ENCODE results near the gene SLC16A10.
"Not testable (repeated sequence)": the region's sequence is repeated elsewhere in the genome, so short reads cannot be mapped to it uniquely, and the experiment has no call there.

The SLC16A10 gene

GRCh38 chr6:111091987-111092386 is 4.7 kb downstream of the SLC16A10 start:
- H3K4me1 ChIP-seq (ENCODE audit: control insufficient read depth, insufficient read depth, low read length): no peaks in the 10 kb centered on the region
- no peak overlapping the region for H3K9ac ChIP-seq (ENCODE audit: low read length)
- H3K4me3 ChIP-seq (ENCODE audit: low read length): no peak overlapping the region
- H3K27ac ChIP-seq (ENCODE audit: low read depth, low read length): no peak overlapping the region
- H3K36me3 ChIP-seq (ENCODE audit: control insufficient read depth, insufficient read depth, low read length): no peaks in the 10 kb centered on the region
- H3K27me3 ChIP-seq (ENCODE audit: control insufficient read depth, insufficient read depth, low read length): no peaks in the 10 kb centered on the region

GRCh38 chr6:111095488-111095887 is 8.2 kb downstream of the SLC16A10 start:
- H3K4me3 ChIP-seq (ENCODE audit: low read length); H3K27ac ChIP-seq (ENCODE audit: low read depth, low read length): not testable (repeated sequence)

GRCh38 chr6:111096246-111096645 is 8.9 kb downstream of the SLC16A10 start:
- H3K4me3 ChIP-seq (ENCODE audit: low read length): no peak overlapping the region
- H3K9ac ChIP-seq (ENCODE audit: low read length): no peak overlapping the region
- no peaks in the 10 kb centered on the region for H3K27me3 ChIP-seq (ENCODE audit: control insufficient read depth, insufficient read depth, low read length)
- no peaks in the 10 kb centered on the region for H3K36me3 ChIP-seq (ENCODE audit: control insufficient read depth, insufficient read depth, low read length)
- no peak overlapping the region for H3K27ac ChIP-seq (ENCODE audit: low read depth, low read length)
- H3K4me1 ChIP-seq (ENCODE audit: control insufficient read depth, insufficient read depth, low read length): no peaks in the 10 kb centered on the region

More at GRCh38 chr6:111095488-111095887, 8.2 kb downstream of the SLC16A10 start:
- H3K9ac ChIP-seq (ENCODE audit: low read length); H3K36me3 ChIP-seq (ENCODE audit: control insufficient read depth, insufficient read depth, low read length); H3K27me3 ChIP-seq (ENCODE audit: control insufficient read depth, insufficient read depth, low read length); H3K4me1 ChIP-seq (ENCODE audit: control insufficient read depth, insufficient read depth, low read length): not testable (repeated sequence)

- no peak overlapping the region for H3K9ac ChIP-seq (ENCODE audit: low read length)
- no peaks in the 10 kb centered on the region for H3K4me1 ChIP-seq (ENCODE audit: control insufficient read depth, insufficient read depth, low read length)
- no peaks in the 10 kb centered on the region for H3K27me3 ChIP-seq (ENCODE audit: control insufficient read depth, insufficient read depth, low read length)
- no peak overlapping the region for H3K4me3 ChIP-seq (ENCODE audit: low read length)
- H3K36me3 ChIP-seq (ENCODE audit: control insufficient read depth, insufficient read depth, low read length): no peaks in the 10 kb centered on the region
- no peak overlapping the region for H3K27ac ChIP-seq (ENCODE audit: low read depth, low read length)
These were observed 11.3 kb downstream of the SLC16A10 start for GRCh38 chr6:111098597-111098996.

- no peak overlapping the region for H3K9ac ChIP-seq (ENCODE audit: low read length)
- no peak overlapping the region for H3K4me3 ChIP-seq (ENCODE audit: low read length)
- H3K27me3 ChIP-seq (ENCODE audit: control insufficient read depth, insufficient read depth, low read length): no peaks in the 10 kb centered on the region
- no peak overlapping the region for H3K27ac ChIP-seq (ENCODE audit: low read depth, low read length)
- H3K36me3 ChIP-seq (ENCODE audit: control insufficient read depth, insufficient read depth, low read length): no peaks in the 10 kb centered on the region
- H3K4me1 ChIP-seq (ENCODE audit: control insufficient read depth, insufficient read depth, low read length): no peaks in the 10 kb centered on the region
These were observed 14.7 kb downstream of the SLC16A10 start for GRCh38 chr6:111101987-111102386.

- H3K27ac ChIP-seq (ENCODE audit: low read depth, low read length): no peak overlapping the region
- H3K27me3 ChIP-seq (ENCODE audit: control insufficient read depth, insufficient read depth, low read length): no peaks in the 10 kb centered on the region
- no peak overlapping the region for H3K9ac ChIP-seq (ENCODE audit: low read length)
- H3K4me3 ChIP-seq (ENCODE audit: low read length): no peak overlapping the region
- no peaks in the 10 kb centered on the region for H3K36me3 ChIP-seq (ENCODE audit: control insufficient read depth, insufficient read depth, low read length)
- H3K4me1 ChIP-seq (ENCODE audit: control insufficient read depth, insufficient read depth, low read length): no peaks in the 10 kb centered on the region
These were observed 18.3 kb downstream of the SLC16A10 start for GRCh38 chr6:111105578-111105977.

- Histone ChIP-seq H3K27me3 (ENCODE audit: control insufficient read depth, insufficient read depth, low read length) (no peaks in the 10 kb centered on the region), H3K4me3 (ENCODE audit: low read length) (no peak overlapping the region), H3K4me1 (ENCODE audit: control insufficient read depth, insufficient read depth, low read length) (no peaks in the 10 kb centered on the region), H3K9ac (ENCODE audit: low read length) (no peak overlapping the region), H3K27ac (ENCODE audit: low read depth, low read length) (no peak overlapping the region), H3K36me3 (ENCODE audit: control insufficient read depth, insufficient read depth, low read length) (no peaks in the 10 kb centered on the region)
These were observed 20.3 kb downstream of the SLC16A10 start for GRCh38 chr6:111107589-111107988.

- no peak overlapping the region for H3K27ac ChIP-seq (ENCODE audit: low read depth, low read length)
- no peak overlapping the region for H3K4me3 ChIP-seq (ENCODE audit: low read length)
- H3K4me1 ChIP-seq (ENCODE audit: control insufficient read depth, insufficient read depth, low read length): no peaks in the 10 kb centered on the region
- no peak overlapping the region for H3K9ac ChIP-seq (ENCODE audit: low read length)
- H3K27me3 ChIP-seq (ENCODE audit: control insufficient read depth, insufficient read depth, low read length): no peaks in the 10 kb centered on the region
- H3K36me3 ChIP-seq (ENCODE audit: control insufficient read depth, insufficient read depth, low read length): no peaks in the 10 kb centered on the region
These were observed 22.7 kb downstream of the SLC16A10 start for GRCh38 chr6:111110036-111110435.

- Histone ChIP-seq H3K27me3 (ENCODE audit: control insufficient read depth, insufficient read depth, low read length) (no peaks in the 10 kb centered on the region), H3K4me1 (ENCODE audit: control insufficient read depth, insufficient read depth, low read length) (no peaks in the 10 kb centered on the region), H3K27ac (ENCODE audit: low read depth, low read length) (no peak overlapping the region), H3K36me3 (ENCODE audit: control insufficient read depth, insufficient read depth, low read length) (no peaks in the 10 kb centered on the region), H3K9ac (ENCODE audit: low read length) (no peak overlapping the region), H3K4me3 (ENCODE audit: low read length) (no peak overlapping the region)
These were observed 26.2 kb downstream of the SLC16A10 start for GRCh38 chr6:111113336-111114086.

- Histone ChIP-seq H3K27ac (ENCODE audit: low read depth, low read length) (no peak overlapping the region), H3K27me3 (ENCODE audit: control insufficient read depth, insufficient read depth, low read length) (no peaks in the 10 kb centered on the region), H3K4me3 (ENCODE audit: low read length) (no peak overlapping the region), H3K9ac (ENCODE audit: low read length) (no peak overlapping the region), H3K36me3 (ENCODE audit: control insufficient read depth, insufficient read depth, low read length) (no peaks in the 10 kb centered on the region), H3K4me1 (ENCODE audit: control insufficient read depth, insufficient read depth, low read length) (no peaks in the 10 kb centered on the region)
These were observed 26.8 kb downstream of the SLC16A10 start for GRCh38 chr6:111114087-111114443.

GRCh38 chr6:111114482-111114881 is 27.2 kb downstream of the SLC16A10 start:
- Histone ChIP-seq H3K27ac (ENCODE audit: low read depth, low read length) (no peak overlapping the region), H3K36me3 (ENCODE audit: control insufficient read depth, insufficient read depth, low read length) (no peaks in the 10 kb centered on the region), H3K4me1 (ENCODE audit: control insufficient read depth, insufficient read depth, low read length) (no peaks in the 10 kb centered on the region), H3K4me3 (ENCODE audit: low read length) (no peak overlapping the region), H3K9ac (ENCODE audit: low read length) (no peak overlapping the region), H3K27me3 (ENCODE audit: control insufficient read depth, insufficient read depth, low read length) (no peaks in the 10 kb centered on the region)

GRCh38 chr6:111118826-111119225 is 31.5 kb downstream of the SLC16A10 start:
- Histone ChIP-seq H3K27me3 (ENCODE audit: control insufficient read depth, insufficient read depth, low read length) (no peaks in the 10 kb centered on the region), H3K36me3 (ENCODE audit: control insufficient read depth, insufficient read depth, low read length) (no peaks in the 10 kb centered on the region), H3K4me1 (ENCODE audit: control insufficient read depth, insufficient read depth, low read length) (no peaks in the 10 kb centered on the region), H3K9ac (ENCODE audit: low read length) (no peak overlapping the region), H3K27ac (ENCODE audit: low read depth, low read length) (no peak overlapping the region), H3K4me3 (ENCODE audit: low read length) (no peak overlapping the region)

- Histone ChIP-seq H3K9ac (ENCODE audit: low read length) (no peak overlapping the region), H3K4me1 (ENCODE audit: control insufficient read depth, insufficient read depth, low read length) (no peaks in the 10 kb centered on the region), H3K36me3 (ENCODE audit: control insufficient read depth, insufficient read depth, low read length) (no peaks in the 10 kb centered on the region), H3K27ac (ENCODE audit: low read depth, low read length) (no peak overlapping the region), H3K4me3 (ENCODE audit: low read length) (no peak overlapping the region), H3K27me3 (ENCODE audit: control insufficient read depth, insufficient read depth, low read length) (no peaks in the 10 kb centered on the region)
These were observed 32.4 kb downstream of the SLC16A10 start for GRCh38 chr6:111119571-111120329.

All from rectal smooth muscle tissue (tissue), 1 donor.